GM23338 (cell line): Measurements from ENCODE around the gene PARP11.

Experiments used
- TF ChIP-seq, protein P1 (sequence below), 2 experiments: fragments of 200-600 bp in 1 of 2; sonication (generic) in 1 of 2; conservative IDR thresholded peaks; 2 replicates each; pipeline versions ENCODE4 v1.5.1 to v1.6.1; 2016 to 2017; ENCODE audit warnings: antibody characterized with exemption in 2 of 2, low read depth in 2 of 2, mild to moderate bottlenecking in 2 of 2, moderate library complexity in 1 of 2
- TF ChIP-seq, protein P2 (sequence below): IDR thresholded peaks from one replicate; pipeline ENCODE4 v1.6.1; 2018; ENCODE audit warnings: antibody characterized with exemption; ENCODE audit not compliant: unreplicated experiment

DNA sequence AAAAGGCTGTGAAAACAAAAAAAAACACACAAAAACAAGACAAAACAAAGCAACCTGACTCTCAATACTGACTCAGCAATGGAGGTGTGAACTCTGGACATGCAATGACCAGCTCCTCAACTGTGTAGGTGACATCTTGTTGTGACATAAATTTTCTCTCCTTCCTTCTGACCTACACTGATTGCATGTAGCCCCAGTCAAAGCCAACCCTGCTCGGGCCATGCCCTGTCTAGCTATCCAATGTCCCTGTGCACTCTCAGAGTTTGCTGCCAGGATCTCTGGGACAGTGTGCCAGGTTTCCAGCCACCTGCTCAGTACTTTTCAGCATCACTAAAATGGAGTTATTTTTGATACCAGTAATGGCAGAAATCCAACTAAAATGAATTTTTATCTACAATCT lies 101.3 kb downstream of the PARP11 start:
- TF ChIP-seq, protein P1, sequence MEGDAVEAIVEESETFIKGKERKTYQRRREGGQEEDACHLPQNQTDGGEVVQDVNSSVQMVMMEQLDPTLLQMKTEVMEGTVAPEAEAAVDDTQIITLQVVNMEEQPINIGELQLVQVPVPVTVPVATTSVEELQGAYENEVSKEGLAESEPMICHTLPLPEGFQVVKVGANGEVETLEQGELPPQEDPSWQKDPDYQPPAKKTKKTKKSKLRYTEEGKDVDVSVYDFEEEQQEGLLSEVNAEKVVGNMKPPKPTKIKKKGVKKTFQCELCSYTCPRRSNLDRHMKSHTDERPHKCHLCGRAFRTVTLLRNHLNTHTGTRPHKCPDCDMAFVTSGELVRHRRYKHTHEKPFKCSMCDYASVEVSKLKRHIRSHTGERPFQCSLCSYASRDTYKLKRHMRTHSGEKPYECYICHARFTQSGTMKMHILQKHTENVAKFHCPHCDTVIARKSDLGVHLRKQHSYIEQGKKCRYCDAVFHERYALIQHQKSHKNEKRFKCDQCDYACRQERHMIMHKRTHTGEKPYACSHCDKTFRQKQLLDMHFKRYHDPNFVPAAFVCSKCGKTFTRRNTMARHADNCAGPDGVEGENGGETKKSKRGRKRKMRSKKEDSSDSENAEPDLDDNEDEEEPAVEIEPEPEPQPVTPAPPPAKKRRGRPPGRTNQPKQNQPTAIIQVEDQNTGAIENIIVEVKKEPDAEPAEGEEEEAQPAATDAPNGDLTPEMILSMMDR (conservative IDR thresholded peaks at IDR 0.05; ENCODE audit: low read depth in 2 of 2), result no peak
- TF ChIP-seq, protein P2, sequence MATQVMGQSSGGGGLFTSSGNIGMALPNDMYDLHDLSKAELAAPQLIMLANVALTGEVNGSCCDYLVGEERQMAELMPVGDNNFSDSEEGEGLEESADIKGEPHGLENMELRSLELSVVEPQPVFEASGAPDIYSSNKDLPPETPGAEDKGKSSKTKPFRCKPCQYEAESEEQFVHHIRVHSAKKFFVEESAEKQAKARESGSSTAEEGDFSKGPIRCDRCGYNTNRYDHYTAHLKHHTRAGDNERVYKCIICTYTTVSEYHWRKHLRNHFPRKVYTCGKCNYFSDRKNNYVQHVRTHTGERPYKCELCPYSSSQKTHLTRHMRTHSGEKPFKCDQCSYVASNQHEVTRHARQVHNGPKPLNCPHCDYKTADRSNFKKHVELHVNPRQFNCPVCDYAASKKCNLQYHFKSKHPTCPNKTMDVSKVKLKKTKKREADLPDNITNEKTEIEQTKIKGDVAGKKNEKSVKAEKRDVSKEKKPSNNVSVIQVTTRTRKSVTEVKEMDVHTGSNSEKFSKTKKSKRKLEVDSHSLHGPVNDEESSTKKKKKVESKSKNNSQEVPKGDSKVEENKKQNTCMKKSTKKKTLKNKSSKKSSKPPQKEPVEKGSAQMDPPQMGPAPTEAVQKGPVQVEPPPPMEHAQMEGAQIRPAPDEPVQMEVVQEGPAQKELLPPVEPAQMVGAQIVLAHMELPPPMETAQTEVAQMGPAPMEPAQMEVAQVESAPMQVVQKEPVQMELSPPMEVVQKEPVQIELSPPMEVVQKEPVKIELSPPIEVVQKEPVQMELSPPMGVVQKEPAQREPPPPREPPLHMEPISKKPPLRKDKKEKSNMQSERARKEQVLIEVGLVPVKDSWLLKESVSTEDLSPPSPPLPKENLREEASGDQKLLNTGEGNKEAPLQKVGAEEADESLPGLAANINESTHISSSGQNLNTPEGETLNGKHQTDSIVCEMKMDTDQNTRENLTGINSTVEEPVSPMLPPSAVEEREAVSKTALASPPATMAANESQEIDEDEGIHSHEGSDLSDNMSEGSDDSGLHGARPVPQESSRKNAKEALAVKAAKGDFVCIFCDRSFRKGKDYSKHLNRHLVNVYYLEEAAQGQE, result no peak
